Testis (tissue), 3 donors: Measurements from ENCODE around the gene NFATC2. TPM values are rescaled to one million over a fixed set of nuclear protein-coding genes. Genes with fewer than 3 reads are reported as not detected.

ENCODE experiments used
- DNase-seq: peaks from one replicate; pipeline ENCODE4 v3.0.0-alpha.2; 2019
- H3K27ac ChIP-seq, 2 donors: fragments of 200-600 bp; sonication (generic); one replicate each; pipeline ENCODE4 v1.5.1; 2019
- H3K27me3 ChIP-seq: fragments of 200-600 bp; sonication (generic); one replicate; pipeline ENCODE4 v1.5.1; 2019
- H3K36me3 ChIP-seq: fragments of 200-600 bp; sonication (generic); one replicate; pipeline ENCODE4 v1.5.1; 2017; ENCODE audit warnings: low read depth; ENCODE audit errors: missing control alignments
- H3K4me1 ChIP-seq: fragments of 200-600 bp; sonication (generic); one replicate; pipeline ENCODE4 v1.5.1; 2019
- H3K4me3 ChIP-seq, 2 donors: fragments of 200-600 bp; sonication (generic); one replicate each; pipeline ENCODE4 v1.5.1; 2017 to 2019
- H3K9me3 ChIP-seq: fragments of 200-600 bp; sonication (generic); one replicate; pipeline ENCODE4 v1.5.1; 2017
- POLR2A ChIP-seq: fragments of 450-650 bp; IDR thresholded peaks from one replicate; pipeline ENCODE4 v1.6.1; 2017; ENCODE audit warnings: antibody characterized with exemption, mild to moderate bottlenecking, moderate library complexity
- WGBS, 2 donors: methylation state at CpG; one replicate each; pipeline ENCODE4 v1.1.5; 2018; 5-methylcytosine and 5-hydroxymethylcytosine counted together
- intact Hi-C: fragments of 100-400 bp; cut with DNase I; formaldehyde crosslinking; loops from one replicate; pipeline ENCODE4 v1.15.1; 2023; ENCODE audit warnings: low total_unique reads
- polyA plus RNA-seq: library from polyadenylated mRNA; stranded (reverse); fragments of 350-450 nt; fragmentation: Illumina TruSeq; extraction: RNeasy Lipid Tissue Mini Kit (QIAGEN cat#74804); gene quantifications from one replicate; pipeline ENCODE4 v1.2.3, GENCODE V29; 2014; ENCODE audit warnings: low read depth, low replicate concordance; ENCODE audit not compliant: insufficient read depth
- total RNA-seq, 2 donors: library from RNA; depleted of rRNA; stranded (reverse); fragments of >200 nt; gene quantifications; one replicate each; pipeline ENCODE4 v1.2.3, GENCODE V29; 2016
- TF ChIP-seq, protein P1 (sequence below), 3 experiments: fragments of 450-650 bp in 2 of 3; fragments of 200-600 bp in 1 of 3; sonication (generic) in 1 of 3; IDR thresholded peaks; one replicate each; pipeline ENCODE4 v1.5.1; 2016 to 2019; ENCODE audit warnings: antibody characterized with exemption in 3 of 3, mild to moderate bottlenecking in 2 of 3, moderate library complexity in 1 of 3

NFATC2 gene
- total and polyA plus RNA-seq, 3 donors from 2014 or later = 5.4 to 7.5 (median 6.5) TPM

- Histone ChIP-seq H3K4me3 (no peak overlapping the region), H3K4me1 (no peaks in the 10 kb centered on the region), H3K27ac (no peak overlapping the region), H3K36me3 (no peaks in the 10 kb centered on the region), H3K9me3 (no peaks in the 10 kb centered on the region), H3K27me3 (no peaks in the 10 kb centered on the region)
- intact Hi-C loops = no loop called here
- DNase-seq = no peak
- no peak for TF ChIP-seq POLR2A
- TF ChIP-seq, protein P1, sequence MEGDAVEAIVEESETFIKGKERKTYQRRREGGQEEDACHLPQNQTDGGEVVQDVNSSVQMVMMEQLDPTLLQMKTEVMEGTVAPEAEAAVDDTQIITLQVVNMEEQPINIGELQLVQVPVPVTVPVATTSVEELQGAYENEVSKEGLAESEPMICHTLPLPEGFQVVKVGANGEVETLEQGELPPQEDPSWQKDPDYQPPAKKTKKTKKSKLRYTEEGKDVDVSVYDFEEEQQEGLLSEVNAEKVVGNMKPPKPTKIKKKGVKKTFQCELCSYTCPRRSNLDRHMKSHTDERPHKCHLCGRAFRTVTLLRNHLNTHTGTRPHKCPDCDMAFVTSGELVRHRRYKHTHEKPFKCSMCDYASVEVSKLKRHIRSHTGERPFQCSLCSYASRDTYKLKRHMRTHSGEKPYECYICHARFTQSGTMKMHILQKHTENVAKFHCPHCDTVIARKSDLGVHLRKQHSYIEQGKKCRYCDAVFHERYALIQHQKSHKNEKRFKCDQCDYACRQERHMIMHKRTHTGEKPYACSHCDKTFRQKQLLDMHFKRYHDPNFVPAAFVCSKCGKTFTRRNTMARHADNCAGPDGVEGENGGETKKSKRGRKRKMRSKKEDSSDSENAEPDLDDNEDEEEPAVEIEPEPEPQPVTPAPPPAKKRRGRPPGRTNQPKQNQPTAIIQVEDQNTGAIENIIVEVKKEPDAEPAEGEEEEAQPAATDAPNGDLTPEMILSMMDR (IDR thresholded peaks at IDR 0.05) = no peak
- 78 to 86% methylated on average over 4 of the region's 4 CpGs for WGBS, 2 donors
Observed at GRCh38 chr20:51386586-51386985, 155.9 kb downstream of the NFATC2 start.

GRCh38 chr20:51385646-51386530, 156.6 kb downstream of the NFATC2 start:
- no peaks in the 10 kb centered on the region for H3K9me3 ChIP-seq
- DNase-seq = peak; percentile 58
- intact Hi-C loops = no loop called here
- no peaks in the 10 kb centered on the region for H3K4me1 ChIP-seq
- H3K27me3 ChIP-seq = no peaks in the 10 kb centered on the region
- H3K36me3 ChIP-seq = no peaks in the 10 kb centered on the region
- no peak for TF ChIP-seq POLR2A
- TF ChIP-seq, protein P1 (IDR thresholded peaks at IDR 0.05) = peak in 2 of 3 experiments; percentile 42 to 44
- H3K4me3 ChIP-seq = no peak overlapping the region
- H3K27ac ChIP-seq = no peak overlapping the region
- WGBS, 2 donors = 89 to 91% methylated on average over 7 of the region's 7 CpGs

GRCh38 chr20:51384875-51385274, 157.6 kb downstream of the NFATC2 start:
- no peak for DNase-seq
- TF ChIP-seq POLR2A = no peak
- TF ChIP-seq, protein P1 (IDR thresholded peaks at IDR 0.05) = no peak
- Histone ChIP-seq H3K27ac (no peak overlapping the region), H3K36me3 (no peaks in the 10 kb centered on the region), H3K4me1 (no peaks in the 10 kb centered on the region), H3K27me3 (no peaks in the 10 kb centered on the region), H3K4me3 (no peak overlapping the region), H3K9me3 (no peaks in the 10 kb centered on the region)
- WGBS, 2 donors = 83 to 93% methylated on average over 3 of the region's 3 CpGs
- intact Hi-C loops = no loop called here

- no peak for DNase-seq
- Histone ChIP-seq H3K27ac (no peak overlapping the region), H3K4me3 (no peak overlapping the region), H3K36me3 (no peaks in the 10 kb centered on the region), H3K9me3 (no peaks in the 10 kb centered on the region), H3K4me1 (no peaks in the 10 kb centered on the region), H3K27me3 (no peaks in the 10 kb centered on the region)
- 86 to 93% methylated on average over 10 to 11 of the region's 11 CpGs for WGBS, 2 donors
- TF ChIP-seq POLR2A = no peak
- TF ChIP-seq, protein P1 (IDR thresholded peaks at IDR 0.05) = no peak
- intact Hi-C loops = no loop called here
Observed at GRCh38 chr20:51383891-51384510, 158.5 kb downstream of the NFATC2 start.
